Endothelial cell of umbilical vein (primary cell): ENCODE results near the gene HNRNPDL. TPM values are rescaled to one million over a fixed set of nuclear protein-coding genes. Genes with fewer than 3 reads are reported as not detected.
"Not testable (repeated sequence)": the region's sequence is repeated elsewhere in the genome, so short reads cannot be mapped to it uniquely, and the experiment has no call there.

Source experiments
- BruUV-seq: library from RNA; stranded (reverse); fragments of 400-500 nt; replicated peaks from 2 replicates; lab custom pipeline; 2021; lab: Mats Ljungman, UMichigan
- CTCF ChIA-PET: fragments of 300-600, 350-600 bp; sonication (Branson Sonifier 250); formaldehyde crosslinking; loops from one replicate; lab custom pipeline; 2021; ENCODE audit warnings: antibody characterized with exemption, inconsistent platforms; lab: Charles Lee
- POLR2A ChIA-PET: fragments of 300-600, 350-600 bp; sonication (Branson Sonifier 250); formaldehyde crosslinking; loops from one replicate; lab custom pipeline; 2021; ENCODE audit warnings: antibody characterized with exemption, inconsistent platforms; lab: Charles Lee
- DNase-seq: peaks from one replicate; pipeline ENCODE4 v3.0.0-alpha.2; 2011; ENCODE audit warnings: low read depth, low spot score
- FAIRE-seq: peaks from 2 replicates; lab custom pipeline; 2011; peaks lifted over from hg19 to GRCh38; lab: Jason Lieb, UNC
- H2AFZ ChIP-seq: 2 replicates; pipeline ENCODE4 v1.6.0; 2012; ENCODE audit warnings: low read depth, low read length, control low read depth, inconsistent platforms
- H3K27ac ChIP-seq: 2 replicates; pipeline ENCODE4 v1.5.1; 2011; ENCODE audit warnings: low read depth, mild to moderate bottlenecking, control low read depth, low read length, moderate library complexity; ENCODE audit not compliant: insufficient read depth
- H3K27me3 ChIP-seq, 2 experiments: 2 replicates each; pipeline versions ENCODE4 v1.6.0 to v1.6.1; 2011; ENCODE audit warnings: low read length in 2 of 2, mixed read lengths in 1 of 2; ENCODE audit not compliant: control insufficient read depth in 2 of 2, insufficient read depth in 2 of 2
- H3K36me3 ChIP-seq, 2 experiments: 2 replicates in 1 of 2; 3 replicates in 1 of 2; pipeline ENCODE4 v1.5.1; 2011; ENCODE audit warnings: low read length in 2 of 2, mild to moderate bottlenecking in 1 of 2, moderate library complexity in 1 of 2; ENCODE audit not compliant: control insufficient read depth in 2 of 2, insufficient read depth in 2 of 2; ENCODE audit errors: extremely low read depth in 1 of 2
- H3K4me1 ChIP-seq: 3 replicates; pipeline ENCODE4 v1.5.1; 2011; ENCODE audit warnings: mild to moderate bottlenecking, low read length; ENCODE audit not compliant: control insufficient read depth, insufficient read depth; ENCODE audit errors: extremely low read depth
- H3K4me2 ChIP-seq: 2 replicates; pipeline ENCODE4 v1.6.1; 2011; ENCODE audit warnings: low read length, control low read depth, mixed read lengths; ENCODE audit not compliant: insufficient read depth
- H3K4me3 ChIP-seq, 3 experiments: fragments of 200-600 bp in 1 of 3; sonication (generic), shearing (Covaris generic) in 1 of 3; replicated peaks in 1 of 3; 2 replicates each; pipeline ENCODE4 v1.5.1; 2011 to 2016; ENCODE audit warnings: control low read depth in 3 of 3, low read length in 3 of 3, mild to moderate bottlenecking in 2 of 3, inconsistent platforms in 1 of 3, low read depth in 1 of 3, moderate library complexity in 1 of 3; ENCODE audit not compliant: insufficient read depth in 1 of 3
- H3K79me2 ChIP-seq: 2 replicates; pipeline ENCODE4 v1.6.0; 2012; ENCODE audit warnings: low read length, inconsistent platforms; ENCODE audit not compliant: control insufficient read depth, insufficient read depth
- H3K9ac ChIP-seq: replicated peaks from 2 replicates; pipeline ENCODE3; 2011; ENCODE audit warnings: low read length, control low read depth; ENCODE audit not compliant: insufficient read depth; ENCODE audit errors: extremely low read depth
- H3K9me1 ChIP-seq: replicated peaks from 3 replicates; pipeline ENCODE4 v1.6.0; 2011; ENCODE audit warnings: mild to moderate bottlenecking, low read length; ENCODE audit not compliant: control insufficient read depth, insufficient read depth; ENCODE audit errors: extremely low read depth
- H3K9me3 ChIP-seq: replicated peaks from 2 replicates; pipeline ENCODE4 v1.5.1; 2012; ENCODE audit warnings: low read length, inconsistent platforms; ENCODE audit not compliant: control insufficient read depth, insufficient read depth
- H4K20me1 ChIP-seq: replicated peaks from 2 replicates; pipeline ENCODE3; 2011; ENCODE audit warnings: mild to moderate bottlenecking, low read length; ENCODE audit not compliant: control insufficient read depth, insufficient read depth; ENCODE audit errors: extremely low read depth
- CTCF ChIP-seq, 2 donors: IDR thresholded peaks; 1 replicate in 1 of 2; 2 replicates in 1 of 2; pipeline ENCODE4 v1.5.1; 2011; ENCODE audit warnings: low read length in 2 of 2, mild to moderate bottlenecking in 2 of 2, moderate library complexity in 2 of 2, control low read depth in 1 of 2, inconsistent platforms in 1 of 2, low read depth in 1 of 2; ENCODE audit not compliant: insufficient read depth in 1 of 2; ENCODE audit errors: extremely low read depth in 1 of 2
- EZH2 ChIP-seq: IDR thresholded peaks from 2 replicates; pipeline ENCODE4 v1.6.1; 2012; ENCODE audit warnings: borderline replicate concordance, low read depth, mild to moderate bottlenecking, moderate library complexity, low read length, inconsistent platforms; ENCODE audit not compliant: severe bottlenecking
- FOS ChIP-seq: IDR thresholded peaks from 2 replicates; pipeline ENCODE4 v1.6.1; 2011; ENCODE audit warnings: mild to moderate bottlenecking, low read length, moderate library complexity, borderline replicate concordance; ENCODE audit not compliant: insufficient read depth
- GATA2 ChIP-seq: IDR thresholded peaks from 2 replicates; pipeline ENCODE4 v1.7.0; 2011; ENCODE audit warnings: low read depth, mild to moderate bottlenecking, moderate library complexity, mixed read lengths, low read length; ENCODE audit not compliant: insufficient read length, insufficient read depth
- JUN ChIP-seq: IDR thresholded peaks from 2 replicates; pipeline ENCODE4 v1.6.1; 2011; ENCODE audit warnings: borderline replicate concordance, low read depth; ENCODE audit not compliant: insufficient read length, insufficient read depth
- MAX ChIP-seq: IDR thresholded peaks from 2 replicates; pipeline ENCODE4 v1.6.1; 2011; ENCODE audit not compliant: insufficient read depth, insufficient read length
- MYC ChIP-seq: IDR thresholded peaks from one replicate; pipeline ENCODE4 v1.6.1; 2011; ENCODE audit warnings: mild to moderate bottlenecking, low read depth, low read length
- POLR2A ChIP-seq: IDR thresholded peaks from 2 replicates; pipeline ENCODE4 v1.6.1; 2012; ENCODE audit warnings: low read depth, mild to moderate bottlenecking, control low read depth, low read length
- POLR2AphosphoS5 ChIP-seq: IDR thresholded peaks from 2 replicates; pipeline ENCODE4 v1.6.1; 2012; ENCODE audit warnings: low read depth, mild to moderate bottlenecking, control low read depth, low read length, moderate library complexity; ENCODE audit not compliant: insufficient read depth
- dilution Hi-C: fragments of 300-500 bp; cut with MboI; formaldehyde crosslinking; loops from one replicate; pipeline ENCODE4 v1.15.0; 2019; ENCODE audit warnings: low sequenced_read_pairs; ENCODE audit not compliant: extremely low pct_ligation_motif_present
- intact Hi-C: fragments of 100-400 bp; cut with micrococcal nuclease; formaldehyde crosslinking; loops from one replicate; pipeline ENCODE4 v1.10.0; 2022
- polyA plus RNA-seq, 4 experiments: library from polyadenylated mRNA; depleted of rRNA in 3 of 4; stranded (reverse) in 3 of 4; unstranded in 1 of 4; fragments of >200 nt; gene quantifications; 2 replicates each; pipeline versions ENCODE4 v1.2.1 to v1.2.3, GENCODE V29; 2011 to 2012; ENCODE audit warnings: missing spikeins in 1 of 4
- total RNA-seq: library from RNA; stranded (reverse); gene quantifications from 2 replicates; pipeline ENCODE4 v1.2.3, GENCODE V29; 2021

HNRNPDL gene
- total and polyA plus RNA-seq, 2 donors (not counting 3 experiments of a cell fraction or from before 2014, with no cell fraction given) = 160 to 292 TPM

- H3K79me2 ChIP-seq = no peaks in the 10 kb centered on the region
- no peak for FAIRE-seq
- ChIA-PET POLR2A (no interaction called here), CTCF (interaction anchor here (0.6 to 1.2 kb wide), 2 partner anchors 9 to 89 kb away, joined by 3 read pairs; no protein-coding TSS in a partner anchor)
- H3K36me3 ChIP-seq = no peaks in the 10 kb centered on the region
- no peaks in the 10 kb centered on the region for H3K4me1 ChIP-seq
- H3K9me3 ChIP-seq = no peaks in the 10 kb centered on the region
- no peak for DNase-seq
- dilution Hi-C loops (no loop called here), intact Hi-C loops (no loop called here)
- no TSS peak for BruUV-seq
- no peak overlapping the region for H3K9ac ChIP-seq
- no peak overlapping the region for H2AFZ ChIP-seq
- H3K27me3 ChIP-seq = peaks cover 0 to 2% of the 10 kb centered on the region in 2 experiments
- no peak overlapping the region for H3K4me2 ChIP-seq
- TF ChIP-seq MYC = no peak
- no peak for TF ChIP-seq GATA2
- no peak for TF ChIP-seq FOS
- no peak for TF ChIP-seq JUN
- no peak for TF ChIP-seq MAX
- TF ChIP-seq POLR2A = no peak
- no peak for TF ChIP-seq CTCF (IDR thresholded peaks at IDR 0.05; ENCODE audit: extremely low read depth in 1 of 2, insufficient read depth in 1 of 2, low read depth in 1 of 2, low read length in 2 of 2)
- TF ChIP-seq EZH2 = no peak
- TF ChIP-seq POLR2AphosphoS5 = no peak
- no peak overlapping the region for H3K27ac ChIP-seq
- no peaks in the 10 kb centered on the region for H4K20me1 ChIP-seq
- no peak overlapping the region for H3K4me3 ChIP-seq
- no peaks in the 10 kb centered on the region for H3K9me1 ChIP-seq
Measured at GRCh38 chr4:82394896-82395295, 35.4 kb downstream of the HNRNPDL start.

DNA sequence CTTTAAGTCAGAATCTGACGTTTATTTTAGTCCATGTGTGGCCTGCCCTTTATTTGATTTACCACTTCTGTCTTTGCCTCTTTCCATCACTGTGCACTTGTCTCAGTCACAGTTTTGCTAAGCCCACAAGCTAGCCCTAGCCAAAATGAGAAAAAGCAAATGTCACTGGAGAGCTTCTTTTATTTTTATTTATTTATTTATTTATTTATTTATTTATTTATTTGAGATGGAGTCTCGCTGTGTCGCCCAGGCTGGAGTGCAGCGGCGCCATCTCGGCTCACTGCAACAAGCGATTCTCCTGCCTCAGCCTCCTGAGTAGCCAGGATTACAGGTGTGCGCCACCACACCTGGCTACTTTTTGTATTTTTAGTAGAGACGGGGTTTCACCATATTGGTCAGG lies 40.2 kb downstream of the HNRNPDL start:
- BruUV-seq, H4K20me1 ChIP-seq, FAIRE-seq, H3K27me3 ChIP-seq, H3K79me2 ChIP-seq, H3K9me3 ChIP-seq, H3K9ac ChIP-seq, dilution Hi-C loops, H2AFZ ChIP-seq, H3K27ac ChIP-seq, H3K4me2 ChIP-seq, intact Hi-C loops, H3K4me3 ChIP-seq, DNase-seq, H3K9me1 ChIP-seq, H3K4me1 ChIP-seq, H3K36me3 ChIP-seq, CTCF ChIA-PET: not testable (repeated sequence)
- POLR2A ChIA-PET = interaction anchor here (0.6 kb wide), 1 partner anchor 32 kb away, joined by 3 read pairs; no protein-coding TSS in a partner anchor
